ENCODE data around the gene DPYD.

DNA sequence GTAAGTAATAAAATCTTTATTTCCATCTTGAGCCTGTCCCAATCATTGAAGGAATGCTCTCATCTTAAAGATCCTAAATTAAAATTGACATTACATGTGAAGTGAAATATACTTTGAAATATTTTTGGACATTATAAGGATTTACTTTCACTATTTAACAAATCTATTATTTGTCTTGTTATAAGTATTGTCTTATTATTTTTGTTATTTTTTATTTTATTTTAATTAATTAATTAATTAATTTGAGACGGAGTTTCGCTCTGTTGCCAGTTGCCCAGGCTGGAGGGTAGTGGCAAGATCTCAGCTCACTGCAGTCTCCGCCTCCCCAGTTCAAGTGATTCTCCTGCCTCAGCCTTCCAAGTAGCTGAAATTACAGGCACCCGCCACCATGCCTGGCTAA, 343.2 kb downstream of the DPYD start:
- TF ChIP-seq POLR2A (IDR thresholded peaks at IDR 0.05) = no peak
- no peak for TF ChIP-seq EP300 (IDR thresholded peaks at IDR 0.05)
- TF ChIP-seq, protein P1, sequence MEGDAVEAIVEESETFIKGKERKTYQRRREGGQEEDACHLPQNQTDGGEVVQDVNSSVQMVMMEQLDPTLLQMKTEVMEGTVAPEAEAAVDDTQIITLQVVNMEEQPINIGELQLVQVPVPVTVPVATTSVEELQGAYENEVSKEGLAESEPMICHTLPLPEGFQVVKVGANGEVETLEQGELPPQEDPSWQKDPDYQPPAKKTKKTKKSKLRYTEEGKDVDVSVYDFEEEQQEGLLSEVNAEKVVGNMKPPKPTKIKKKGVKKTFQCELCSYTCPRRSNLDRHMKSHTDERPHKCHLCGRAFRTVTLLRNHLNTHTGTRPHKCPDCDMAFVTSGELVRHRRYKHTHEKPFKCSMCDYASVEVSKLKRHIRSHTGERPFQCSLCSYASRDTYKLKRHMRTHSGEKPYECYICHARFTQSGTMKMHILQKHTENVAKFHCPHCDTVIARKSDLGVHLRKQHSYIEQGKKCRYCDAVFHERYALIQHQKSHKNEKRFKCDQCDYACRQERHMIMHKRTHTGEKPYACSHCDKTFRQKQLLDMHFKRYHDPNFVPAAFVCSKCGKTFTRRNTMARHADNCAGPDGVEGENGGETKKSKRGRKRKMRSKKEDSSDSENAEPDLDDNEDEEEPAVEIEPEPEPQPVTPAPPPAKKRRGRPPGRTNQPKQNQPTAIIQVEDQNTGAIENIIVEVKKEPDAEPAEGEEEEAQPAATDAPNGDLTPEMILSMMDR (IDR thresholded peaks at IDR 0.05) = no peak
- no peak for TF ChIP-seq POLR2AphosphoS5 (IDR thresholded peaks at IDR 0.05)

All from sigmoid colon (tissue), 4 donors.